HG03095 (cell line): ENCODE measurements around the gene C4orf33.
"Not testable (repeated sequence)": the region's sequence is repeated elsewhere in the genome, so short reads cannot be mapped to it uniquely, and the experiment has no call there.

Experiments
- ATAC-seq: cut with Tn5 transposase; IDR thresholded peaks from one replicate; pipeline ENCODE4 v1.9.1; 2021; ENCODE audit warnings: moderate library complexity; ENCODE audit not compliant: unreplicated experiment

C4orf33 gene

DNA sequence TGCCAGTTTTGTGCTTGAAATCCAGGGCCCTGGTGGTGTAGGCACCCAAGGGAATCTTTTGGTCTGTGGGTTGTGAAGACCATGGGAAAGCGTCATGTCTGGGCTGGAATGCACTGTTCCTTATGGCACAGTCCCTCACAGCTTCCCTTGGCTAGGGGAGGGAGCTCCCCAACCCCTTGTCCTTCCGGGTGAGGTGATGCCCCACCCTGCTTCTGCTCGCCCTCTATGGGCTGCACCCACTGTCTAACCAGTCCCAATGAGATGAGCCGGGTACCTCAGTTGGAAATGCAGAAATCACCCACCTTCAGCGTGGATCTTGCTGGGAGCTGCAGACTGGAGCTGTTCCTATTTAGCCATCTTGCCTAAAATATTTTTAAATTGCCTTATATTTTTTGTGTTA lies 30.7 kb downstream of the C4orf33 start:
- ATAC-seq, result not testable (repeated sequence)

DNA sequence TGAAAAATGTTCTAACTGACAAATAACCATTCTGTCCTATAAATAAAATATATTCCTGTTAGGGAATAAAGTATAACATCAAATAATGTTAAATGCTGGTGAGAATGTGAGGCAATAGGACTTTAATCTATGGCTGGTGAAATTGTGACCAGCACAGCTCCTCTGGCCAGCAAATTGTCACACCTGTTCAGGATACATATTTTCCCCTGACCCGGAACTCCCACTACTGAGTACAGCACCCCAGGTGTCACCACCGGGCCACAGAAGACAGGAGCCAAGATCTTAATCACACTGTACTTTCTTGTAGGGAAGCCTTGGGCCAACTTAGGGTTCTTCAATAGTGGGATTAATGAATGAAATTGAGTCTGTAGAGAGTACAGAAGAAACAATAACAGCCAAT lies 33.2 kb downstream of the C4orf33 start:
- ATAC-seq, result no peak

DNA sequence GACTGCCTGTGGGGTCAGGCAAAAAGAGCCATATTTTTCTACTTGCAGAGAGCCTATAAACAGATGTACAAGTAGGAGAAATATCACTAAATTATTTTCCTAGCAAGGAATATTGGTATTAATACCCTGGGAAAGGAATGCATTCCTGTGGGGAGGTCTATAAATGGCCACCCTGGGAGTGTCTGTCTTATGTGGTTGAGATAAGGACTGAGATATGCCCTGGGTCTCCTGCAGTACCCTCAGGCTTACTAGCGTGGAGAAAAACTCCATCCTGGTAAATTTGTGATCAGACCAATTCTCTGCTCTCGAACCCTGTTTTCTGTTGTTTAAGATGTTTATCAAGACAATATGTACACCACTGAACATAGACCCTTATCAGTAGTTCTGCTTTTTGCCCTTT lies 35.4 kb downstream of the C4orf33 start:
- ATAC-seq, result no peak

GRCh38 chr4:129136433-129136832 lies 40.5 kb downstream of the C4orf33 start:
- ATAC-seq, result no peak

- ATAC-seq, result no peak
These were observed 43.0 kb downstream of the C4orf33 start for GRCh38 chr4:129138810-129139496.

DNA sequence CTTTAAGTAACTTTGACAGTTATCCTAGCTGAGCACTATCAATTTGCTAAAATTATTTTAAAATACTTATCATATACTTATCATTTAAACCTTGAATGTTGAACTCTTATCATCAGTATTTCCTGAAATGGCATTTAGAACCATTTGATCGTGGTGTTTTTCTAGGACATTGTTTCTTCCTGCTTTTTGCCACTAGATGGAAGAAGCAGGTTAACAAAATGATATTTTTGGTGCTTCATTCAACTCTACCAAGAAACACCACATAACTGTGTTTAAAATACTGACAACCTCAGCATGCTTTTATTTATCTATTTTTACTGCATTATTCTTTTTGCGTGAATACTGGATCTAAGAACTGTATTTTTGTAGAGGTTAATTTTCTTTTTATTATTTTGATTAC lies 44.6 kb downstream of the C4orf33 start:
- no peak for ATAC-seq

DNA sequence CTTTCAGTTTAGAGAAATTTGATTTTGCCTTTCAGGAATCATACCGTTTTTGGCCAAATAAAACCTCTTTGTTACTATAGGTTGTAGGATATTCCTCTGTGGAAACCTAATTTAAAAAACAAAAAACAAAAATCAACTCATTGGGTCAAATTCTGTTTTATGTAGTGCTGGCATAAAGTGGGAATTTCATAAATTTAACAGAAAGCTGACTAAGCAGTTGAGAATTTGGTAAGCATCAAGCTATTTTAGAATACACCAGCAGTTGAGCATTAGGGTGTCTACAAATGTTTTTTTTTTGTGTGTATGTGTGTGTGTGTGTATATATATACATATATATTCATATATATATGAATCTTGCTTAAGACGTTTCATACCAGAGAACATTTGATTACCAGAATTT lies 47.4 kb downstream of the C4orf33 start:
- no peak for ATAC-seq

- no peak for ATAC-seq
These were observed 48.8 kb downstream of the C4orf33 start for GRCh38 chr4:129144755-129145206.

DNA sequence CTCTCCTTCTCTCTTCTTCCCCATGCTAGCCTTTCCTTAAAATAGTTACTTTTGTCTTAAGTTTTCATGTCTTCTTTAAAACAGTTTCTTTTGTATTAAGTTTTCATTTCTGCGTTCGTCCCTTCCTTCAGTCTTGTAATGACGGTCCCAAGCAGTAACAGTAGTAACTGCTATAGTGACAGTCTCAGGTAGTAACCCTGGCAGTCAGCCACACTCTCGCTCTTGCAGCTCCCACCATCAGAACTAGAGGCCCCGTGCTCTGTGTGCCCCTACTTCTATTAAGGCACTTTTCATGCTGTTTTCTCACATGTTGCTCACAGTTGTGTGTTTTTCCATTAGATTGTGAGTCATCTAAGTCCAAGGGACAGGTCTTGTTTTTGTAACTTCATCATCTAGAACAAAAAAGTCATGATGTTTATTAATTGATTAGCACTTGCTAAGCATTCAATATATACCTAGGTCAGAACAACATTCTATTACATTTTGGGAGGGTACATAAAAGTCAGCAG lies 49.3 kb downstream of the C4orf33 start:
- ATAC-seq, result no peak

GRCh38 chr4:129146639-129147038 lies 50.7 kb downstream of the C4orf33 start:
- no peak for ATAC-seq

GRCh38 chr4:129148892-129149291 lies 52.9 kb downstream of the C4orf33 start:
- ATAC-seq, result no peak

- no peak for ATAC-seq
These were observed 54.0 kb downstream of the C4orf33 start for GRCh38 chr4:129149906-129150305.

GRCh38 chr4:129152350-129152749 lies 56.4 kb downstream of the C4orf33 start:
- no peak for ATAC-seq

DNA sequence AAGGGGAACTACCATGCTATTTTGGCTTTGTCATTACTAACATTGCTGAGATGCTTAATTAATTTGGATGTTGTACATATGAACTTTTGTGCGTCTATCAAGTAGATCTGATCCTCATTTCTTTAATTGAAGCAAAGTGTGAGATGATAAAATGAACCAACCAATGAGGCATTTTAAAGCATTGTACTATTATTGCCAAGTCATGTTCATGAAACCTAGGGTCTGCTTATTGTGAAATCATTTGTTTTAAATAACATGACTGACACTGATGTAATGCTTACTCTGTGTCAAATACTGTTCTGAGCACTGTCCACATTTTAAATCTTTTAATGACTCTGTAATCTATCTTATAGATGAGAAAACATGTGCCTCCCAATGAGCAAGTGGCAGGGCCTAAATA lies 57.7 kb downstream of the C4orf33 start:
- no peak for ATAC-seq

- no peak for ATAC-seq
These were observed 66.5 kb downstream of the C4orf33 start for GRCh38 chr4:129162450-129162849.

- ATAC-seq, result no peak
These were observed 67.5 kb downstream of the C4orf33 start for GRCh38 chr4:129163427-129163826.

DNA sequence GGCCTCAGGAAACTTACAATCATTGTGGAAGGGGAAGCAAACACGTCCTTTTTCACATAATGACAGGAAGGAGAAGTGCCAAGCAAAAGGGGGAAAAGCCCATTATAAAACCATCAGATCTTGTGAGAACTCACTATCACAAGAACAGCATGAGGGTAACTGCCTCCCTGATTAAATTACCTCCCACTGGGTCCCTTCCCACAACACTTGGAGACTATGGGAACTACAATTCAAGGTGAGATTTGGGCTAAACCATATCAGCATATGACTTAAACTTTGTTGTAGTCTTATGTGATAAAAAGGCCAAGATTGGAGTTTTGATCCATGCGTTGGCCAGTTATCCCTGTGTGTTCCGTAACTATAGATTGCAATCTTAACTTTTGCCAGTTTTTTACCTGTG lies 68.3 kb downstream of the C4orf33 start:
- ATAC-seq, result no peak
